Panc1 (cell line): ENCODE results near the gene PDLIM4. TPM values are rescaled to one million over a fixed set of nuclear protein-coding genes. Genes with fewer than 3 reads are reported as not detected.

ENCODE experiments used
- ATAC-seq: fragments of 200-7000 bp; cut with Tn5 transposase; 2 replicates; pipeline ENCODE4 v1.9.1; 2020; ENCODE audit warnings: mild to moderate bottlenecking, moderate library complexity
- BruUV-seq: library from RNA; stranded (reverse); fragments of 400-500 nt; replicated peaks from 2 replicates; lab custom pipeline; 2021; lab: Mats Ljungman, UMichigan
- CTCF ChIA-PET: fragments of 300-600 bp; sonication (Branson Sonifier 250); formaldehyde crosslinking; loops from one replicate; lab custom pipeline; 2022; ENCODE audit warnings: antibody characterized with exemption; lab: Charles Lee
- POLR2A ChIA-PET: fragments of 300-600 bp; sonication (Branson Sonifier 250); formaldehyde crosslinking; loops from one replicate; lab custom pipeline; 2022; ENCODE audit warnings: antibody characterized with exemption; lab: Charles Lee
- DNase-seq: peaks from one replicate; pipeline ENCODE4 v3.0.0-alpha.2; 2010; ENCODE audit warnings: low read depth, low spot score
- H3K27ac ChIP-seq: 2 replicates; pipeline ENCODE4 v1.5.1; 2011; ENCODE audit warnings: mild to moderate bottlenecking, low read length, inconsistent platforms
- H3K27me3 ChIP-seq: fragments of 200-500 bp; sonication (Bioruptor generic); 2 replicates; pipeline ENCODE4 v1.6.0; 2014; ENCODE audit warnings: low read length, inconsistent platforms; ENCODE audit not compliant: control insufficient read depth, insufficient read depth
- H3K36me3 ChIP-seq: fragments of 200-500 bp; sonication (Bioruptor generic); 2 replicates; pipeline ENCODE4 v1.5.1; 2014; ENCODE audit warnings: inconsistent platforms, mild to moderate bottlenecking, low read length, moderate library complexity; ENCODE audit not compliant: control insufficient read depth, insufficient read depth
- H3K4me1 ChIP-seq: 2 replicates; pipeline ENCODE4 v1.5.1; 2011; ENCODE audit warnings: inconsistent platforms, mild to moderate bottlenecking, low read length, moderate library complexity; ENCODE audit not compliant: control insufficient read depth, insufficient read depth
- H3K4me3 ChIP-seq, 2 experiments: 2 replicates each; pipeline ENCODE4 v1.5.1; 2011 to 2012; ENCODE audit warnings: low read depth in 2 of 2, low read length in 2 of 2, mild to moderate bottlenecking in 2 of 2, inconsistent platforms in 1 of 2, moderate library complexity in 1 of 2
- H3K9me3 ChIP-seq: fragments of 200-500 bp; sonication (Bioruptor generic); 2 replicates; pipeline ENCODE4 v1.5.1; 2014; ENCODE audit warnings: low read depth, mild to moderate bottlenecking, inconsistent platforms, low read length, moderate library complexity; ENCODE audit not compliant: control insufficient read depth, insufficient read depth
- CTCF ChIP-seq: fragments of 450-650 bp; IDR thresholded peaks from 2 replicates; pipeline ENCODE4 v1.5.1; 2017; ENCODE audit warnings: mild to moderate bottlenecking
- POLR2AphosphoS5 ChIP-seq: IDR thresholded peaks from 2 replicates; pipeline ENCODE4 v1.6.1; 2012; ENCODE audit warnings: mild to moderate bottlenecking, low read depth, low read length, moderate library complexity
- SIN3A ChIP-seq: IDR thresholded peaks from 2 replicates; pipeline ENCODE4 v1.6.1; 2012; ENCODE audit warnings: low read depth, mild to moderate bottlenecking, low read length, moderate library complexity, borderline replicate concordance; ENCODE audit not compliant: insufficient read depth
- TCF7L2 ChIP-seq: IDR thresholded peaks from 2 replicates; pipeline ENCODE4 v1.6.1; 2011; ENCODE audit warnings: mild to moderate bottlenecking, low read depth, low read length, inconsistent platforms
- in situ Hi-C: cut with HindIII; loops from 2 replicates; pipeline ENCODE4 v1.10.0; 2016; ENCODE audit warnings: low sequenced_read_pairs, low pct_unique_long_range_greater_than_20kb
- intact Hi-C: fragments of 100-400 bp; cut with micrococcal nuclease; formaldehyde crosslinking; loops from one replicate; pipeline ENCODE4 v1.10.0; 2022; ENCODE audit not compliant: unreplicated experiment
- total RNA-seq: library from RNA; stranded (reverse); gene quantifications from one replicate; pipeline ENCODE4 v1.2.1, GENCODE V29; 2021; ENCODE audit not compliant: unreplicated experiment
- TF ChIP-seq, protein P1 (sequence below), 2 experiments: IDR thresholded peaks; 2 replicates each; pipeline ENCODE4 v1.6.1; 2011 to 2012; ENCODE audit warnings: low read depth in 2 of 2, control low read depth in 1 of 2, low read length in 1 of 2, mild to moderate bottlenecking in 1 of 2, moderate library complexity in 1 of 2; ENCODE audit not compliant: insufficient read depth in 1 of 2

The PDLIM4 gene
- total RNA-seq, 1 experiment from 2014 or later = 9.9 TPM

DNA sequence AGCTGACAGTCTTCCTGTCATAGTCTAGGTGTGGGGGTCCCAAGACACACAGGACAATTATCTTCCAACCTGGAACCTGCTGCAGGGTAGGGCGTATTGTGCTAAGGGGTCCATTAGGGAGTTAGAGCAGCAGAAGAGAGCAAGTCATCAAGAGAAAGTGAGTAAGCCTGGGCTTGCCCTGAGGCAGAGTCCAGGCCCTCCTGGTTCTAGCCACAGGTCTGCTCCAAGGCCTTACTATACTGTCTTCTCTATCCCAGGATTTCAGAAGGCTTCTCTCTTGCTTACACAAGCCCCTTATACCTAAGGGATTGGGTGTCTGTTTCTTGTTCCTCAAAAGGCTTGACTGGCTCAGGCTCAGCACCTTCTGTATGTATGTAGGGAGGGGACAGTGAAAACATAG lies 37.5 kb upstream of the PDLIM4 start:
- DNase-seq (no peak), ATAC-seq (no peak)
- no peak for TF ChIP-seq CTCF
- no peak for TF ChIP-seq TCF7L2
- TF ChIP-seq POLR2AphosphoS5 = no peak
- TF ChIP-seq SIN3A = no peak
- TF ChIP-seq, protein P1, sequence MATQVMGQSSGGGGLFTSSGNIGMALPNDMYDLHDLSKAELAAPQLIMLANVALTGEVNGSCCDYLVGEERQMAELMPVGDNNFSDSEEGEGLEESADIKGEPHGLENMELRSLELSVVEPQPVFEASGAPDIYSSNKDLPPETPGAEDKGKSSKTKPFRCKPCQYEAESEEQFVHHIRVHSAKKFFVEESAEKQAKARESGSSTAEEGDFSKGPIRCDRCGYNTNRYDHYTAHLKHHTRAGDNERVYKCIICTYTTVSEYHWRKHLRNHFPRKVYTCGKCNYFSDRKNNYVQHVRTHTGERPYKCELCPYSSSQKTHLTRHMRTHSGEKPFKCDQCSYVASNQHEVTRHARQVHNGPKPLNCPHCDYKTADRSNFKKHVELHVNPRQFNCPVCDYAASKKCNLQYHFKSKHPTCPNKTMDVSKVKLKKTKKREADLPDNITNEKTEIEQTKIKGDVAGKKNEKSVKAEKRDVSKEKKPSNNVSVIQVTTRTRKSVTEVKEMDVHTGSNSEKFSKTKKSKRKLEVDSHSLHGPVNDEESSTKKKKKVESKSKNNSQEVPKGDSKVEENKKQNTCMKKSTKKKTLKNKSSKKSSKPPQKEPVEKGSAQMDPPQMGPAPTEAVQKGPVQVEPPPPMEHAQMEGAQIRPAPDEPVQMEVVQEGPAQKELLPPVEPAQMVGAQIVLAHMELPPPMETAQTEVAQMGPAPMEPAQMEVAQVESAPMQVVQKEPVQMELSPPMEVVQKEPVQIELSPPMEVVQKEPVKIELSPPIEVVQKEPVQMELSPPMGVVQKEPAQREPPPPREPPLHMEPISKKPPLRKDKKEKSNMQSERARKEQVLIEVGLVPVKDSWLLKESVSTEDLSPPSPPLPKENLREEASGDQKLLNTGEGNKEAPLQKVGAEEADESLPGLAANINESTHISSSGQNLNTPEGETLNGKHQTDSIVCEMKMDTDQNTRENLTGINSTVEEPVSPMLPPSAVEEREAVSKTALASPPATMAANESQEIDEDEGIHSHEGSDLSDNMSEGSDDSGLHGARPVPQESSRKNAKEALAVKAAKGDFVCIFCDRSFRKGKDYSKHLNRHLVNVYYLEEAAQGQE (IDR thresholded peaks at IDR 0.05; ENCODE audit: insufficient read depth in 1 of 2, low read depth in 2 of 2, low read length in 1 of 2) = no peak
- H3K9me3 ChIP-seq = no peaks in the 10 kb centered on the region
- no TSS peak for BruUV-seq
- H3K36me3 ChIP-seq = no peaks in the 10 kb centered on the region
- H3K27me3 ChIP-seq = no peaks in the 10 kb centered on the region
- intact Hi-C loops = no loop called here
- H3K4me1 ChIP-seq = no peaks in the 10 kb centered on the region
- H3K4me3 ChIP-seq = no peak overlapping the region
- no peak overlapping the region for H3K27ac ChIP-seq
- CTCF ChIA-PET = no interaction called here
- in situ Hi-C loops = no loop called here
- POLR2A ChIA-PET = no interaction called here

- in situ Hi-C loops (no loop called here), intact Hi-C loops (no loop called here)
- no TSS peak for BruUV-seq
- Histone ChIP-seq H3K27ac (no peak overlapping the region), H3K9me3 (no peaks in the 10 kb centered on the region), H3K27me3 (no peaks in the 10 kb centered on the region), H3K4me1 (no peaks in the 10 kb centered on the region), H3K36me3 (no peaks in the 10 kb centered on the region), H3K4me3 (no peak overlapping the region)
- DNase-seq = no peak
- no peak for ATAC-seq
- TF ChIP-seq TCF7L2 (no peak), CTCF (no peak), SIN3A (no peak), POLR2AphosphoS5 (no peak)
- ChIA-PET CTCF (no interaction called here), POLR2A (no interaction called here)
Measured at GRCh38 chr5:132220491-132220890, 37.0 kb upstream of the PDLIM4 start.
